Immature natural killer cell (primary cell): Measurements from ENCODE around the gene TTC9C. TPM values are rescaled to one million over a fixed set of nuclear protein-coding genes. Genes with fewer than 3 reads are reported as not detected.

Source experiments
- DNase-seq, 3 donors: peaks; one replicate each; pipeline ENCODE4 v3.0.0; 2022; ENCODE audit warnings: mixed read lengths in 1 of 3
- H3K27ac Mint-ChIP-seq, 6 donors: one replicate each; pipeline ENCODE4 v1.8.0; 2020; ENCODE audit warnings: mixed read lengths in 6 of 6, mild to moderate bottlenecking in 5 of 6, inconsistent platforms in 4 of 6, moderate library complexity in 3 of 6
- H3K27me3 Mint-ChIP-seq, 3 donors: one replicate each; pipeline ENCODE4 v1.8.0; 2020 to 2021; ENCODE audit warnings: low read depth in 3 of 3, mild to moderate bottlenecking in 3 of 3, mixed read lengths in 3 of 3, moderate library complexity in 3 of 3, inconsistent platforms in 1 of 3
- H3K36me3 Mint-ChIP-seq, 3 donors: one replicate each; pipeline ENCODE4 v1.8.0; 2020; ENCODE audit warnings: mixed read lengths in 3 of 3, inconsistent platforms in 2 of 3, mild to moderate bottlenecking in 2 of 3
- H3K4me1 Mint-ChIP-seq, 2 donors: one replicate each; pipeline ENCODE4 v1.8.0; 2020; ENCODE audit warnings: inconsistent platforms in 2 of 2, mild to moderate bottlenecking in 2 of 2, mixed read lengths in 2 of 2, moderate library complexity in 1 of 2
- H3K4me3 Mint-ChIP-seq, 5 donors: one replicate each; pipeline ENCODE4 v1.8.0; 2020; ENCODE audit warnings: mild to moderate bottlenecking in 5 of 5, mixed read lengths in 5 of 5, inconsistent platforms in 3 of 5, moderate library complexity in 3 of 5
- H3K9me3 Mint-ChIP-seq, 6 donors: one replicate each; pipeline ENCODE4 v1.8.0; 2020; ENCODE audit warnings: mild to moderate bottlenecking in 6 of 6, mixed read lengths in 6 of 6, inconsistent platforms in 4 of 6, moderate library complexity in 3 of 6
- polyA plus RNA-seq, 3 donors: library from polyadenylated mRNA; unstranded; fragments of 300-500 nt; fragmentation: Illumina TruSeq; gene quantifications; one replicate each; pipeline ENCODE4 v1.2.3, GENCODE V29; 2021

TTC9C gene
- polyA plus RNA-seq, 3 donors from 2014 or later, result 11.2 to 19.0 (median 14.5) TPM

DNA sequence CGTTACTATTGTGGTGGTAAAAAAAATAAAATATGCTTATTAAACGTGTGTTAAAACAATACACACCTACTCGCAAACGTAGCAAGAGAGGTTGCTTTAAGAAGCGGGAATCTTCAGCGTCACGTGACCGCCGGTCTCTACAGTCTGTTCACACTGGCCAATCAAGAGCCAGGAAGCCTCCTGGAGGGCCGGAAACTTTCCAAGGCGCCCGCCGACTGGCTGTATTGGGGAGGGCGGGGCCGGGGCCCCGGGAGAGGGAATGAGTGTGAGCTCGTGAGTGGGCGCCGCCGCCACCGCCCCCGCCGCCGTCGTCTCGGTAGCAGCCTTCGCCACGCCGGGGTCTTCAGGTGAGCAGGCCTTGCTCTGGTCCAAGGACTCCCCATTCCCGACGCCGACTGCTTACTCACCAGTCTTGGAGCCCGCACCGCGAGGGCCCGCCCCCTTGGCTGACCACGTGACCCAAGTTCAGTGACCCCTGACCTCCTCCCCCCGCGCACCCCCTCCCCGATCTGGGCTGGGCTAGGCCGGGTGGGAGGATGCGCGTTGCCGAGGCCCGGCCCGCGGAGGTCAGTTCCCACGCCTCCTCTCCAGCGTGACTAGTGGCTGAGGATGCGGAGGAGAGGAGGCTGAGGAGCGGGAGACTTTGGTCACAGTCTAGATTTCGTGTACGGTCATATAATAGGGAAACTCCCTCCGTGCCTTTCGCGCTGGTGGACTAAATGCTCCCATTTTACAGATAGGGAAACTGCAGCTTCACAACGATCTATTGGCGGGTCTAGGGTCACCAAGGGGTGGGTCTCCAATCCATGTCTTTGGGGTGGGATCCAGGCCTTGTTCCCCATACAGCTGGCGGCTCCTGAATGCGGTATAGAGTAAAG lies 43.1 kb downstream of the TTC9C start, which contains the start of gene TAF6L:
Gene TAF6L (plus strand): TSS at position 253 of the 878 bp plus-strand sequence. CDS start 4,388 bp downstream, outside the sequence.
- Mint-ChIP-seq H3K9me3 (no peaks in the 10 kb centered on the region), H3K4me3 (peak within 1 kb of the TSS; percentile 85 to 98 (median 93)), H3K27me3 (peaks cover 2 to 13% (median 5%) of the 10 kb centered on the region in 3 donors), H3K4me1 (peaks cover 21 to 26% of the 10 kb centered on the region in 2 donors), H3K27ac (peak within 1 kb of the TSS; percentile 94 to 98 (median 96)), H3K36me3 (peaks cover 0 to 5% (median 4%) of the 10 kb centered on the region in 3 donors)
- peak; percentile 89 for DNase-seq

- Mint-ChIP-seq H3K27me3 (peaks cover 0 to 11% (median 5%) of the 10 kb centered on the region in 3 donors), H3K27ac (peak overlapping the region in 1 of 6 donors; percentile 44), H3K4me3 (no peak overlapping the region), H3K36me3 (peaks cover 0 to 9% (median 4%) of the 10 kb centered on the region in 3 donors), H3K4me1 (peaks cover 27 to 33% of the 10 kb centered on the region in 2 donors), H3K9me3 (no peaks in the 10 kb centered on the region)
- no peak for DNase-seq
Observed at GRCh38 chr11:62774407-62774806, 46.1 kb downstream of the TTC9C start.

DNA sequence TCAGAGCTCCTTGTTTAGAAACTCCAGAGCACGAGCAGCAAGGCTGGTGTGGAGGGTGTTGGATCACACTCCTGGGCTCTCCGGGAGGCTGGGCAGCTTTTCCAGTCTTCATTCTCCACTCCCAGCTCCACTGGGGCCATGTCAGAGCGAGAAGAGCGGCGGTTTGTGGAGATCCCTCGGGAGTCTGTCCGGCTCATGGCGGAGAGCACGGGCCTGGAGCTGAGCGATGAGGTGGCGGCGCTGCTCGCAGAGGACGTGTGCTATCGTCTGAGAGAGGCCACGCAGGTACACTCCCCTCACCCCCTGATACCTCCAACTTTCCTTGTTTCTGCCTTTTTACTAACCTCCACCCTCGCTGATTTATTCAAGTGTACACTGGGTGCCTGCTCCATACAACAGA lies 47.4 kb downstream of the TTC9C start:
- Mint-ChIP-seq H3K27ac (peak overlapping the region in 2 of 6 donors; percentile 13 to 54), H3K36me3 (peaks cover 0 to 9% (median 4%) of the 10 kb centered on the region in 3 donors), H3K9me3 (no peaks in the 10 kb centered on the region), H3K4me3 (no peak overlapping the region), H3K27me3 (peaks cover 0 to 10% (median 5%) of the 10 kb centered on the region in 3 donors), H3K4me1 (peaks cover 17 to 21% of the 10 kb centered on the region in 2 donors)
- DNase-seq, result no peak

GRCh38 chr11:62777389-62777788 lies 49.1 kb downstream of the TTC9C start:
- Mint-ChIP-seq H3K27ac (peak overlapping the region; percentile 19 to 78 (median 60)), H3K36me3 (peaks cover 0 to 12% (median 4%) of the 10 kb centered on the region in 3 donors), H3K9me3 (no peaks in the 10 kb centered on the region), H3K27me3 (no peaks in the 10 kb centered on the region), H3K4me3 (peak overlapping the region in 3 of 5 donors; percentile 7 to 63 (median 16)), H3K4me1 (peaks cover 7% of the 10 kb centered on the region in 2 donors)
- DNase-seq, result no peak

DNA sequence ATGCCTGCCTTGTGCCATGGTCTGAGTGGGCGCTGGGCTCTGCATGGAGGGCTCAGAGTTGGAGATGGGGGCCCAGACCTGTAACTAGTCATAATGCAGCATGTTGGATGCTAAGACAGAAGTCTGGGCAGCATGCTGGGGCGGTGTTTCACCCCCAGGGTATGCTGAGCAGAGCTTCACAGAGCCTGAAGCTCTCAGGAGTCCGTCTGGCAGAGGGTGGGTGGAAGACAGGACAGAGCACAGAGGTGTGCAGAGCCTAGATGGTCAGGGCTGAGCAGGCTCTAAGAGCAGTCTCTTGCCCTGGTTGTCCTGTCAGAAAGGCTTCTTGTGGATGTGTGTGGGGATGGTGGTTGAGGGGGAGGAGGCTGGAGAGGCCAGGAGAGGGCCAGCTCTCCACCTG lies 50.2 kb downstream of the TTC9C start:
- Mint-ChIP-seq H3K36me3 (peaks cover 0 to 12% (median 4%) of the 10 kb centered on the region in 3 donors), H3K4me3 (no peak overlapping the region), H3K27me3 (no peaks in the 10 kb centered on the region), H3K9me3 (no peaks in the 10 kb centered on the region), H3K4me1 (peaks cover 7 to 8% of the 10 kb centered on the region in 2 donors), H3K27ac (peak overlapping the region in 1 of 6 donors; percentile 34)
- DNase-seq, result no peak

DNA sequence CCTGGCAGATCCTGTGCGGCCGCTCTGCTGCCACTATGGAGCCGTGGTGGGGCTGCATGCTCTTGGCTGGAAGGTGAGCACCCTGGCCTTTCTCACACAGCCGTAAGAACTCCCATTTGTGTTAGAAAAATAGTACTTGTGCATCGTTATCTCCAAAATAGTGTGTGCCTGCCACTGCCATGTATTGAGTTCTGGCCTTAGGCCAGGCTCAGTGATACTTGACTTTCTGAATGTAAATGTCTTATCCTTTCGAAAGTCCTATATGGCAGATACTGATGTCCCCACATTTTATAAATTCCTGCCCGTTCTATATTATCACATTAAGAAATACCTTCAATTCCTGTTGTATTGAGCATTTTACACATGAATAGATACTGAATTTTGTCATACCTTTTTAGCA lies 54.5 kb downstream of the TTC9C start:
- Mint-ChIP-seq H3K36me3 (peaks cover 0 to 3% (median 0%) of the 10 kb centered on the region in 3 donors), H3K4me3 (no peak overlapping the region), H3K9me3 (no peaks in the 10 kb centered on the region), H3K27me3 (peaks cover 0 to 7% (median 0%) of the 10 kb centered on the region in 3 donors), H3K27ac (no peak overlapping the region), H3K4me1 (peaks cover 19% of the 10 kb centered on the region in 2 donors)
- DNase-seq, result no peak

- peaks cover 46 to 52% of the 10 kb centered on the region in 2 donors for H3K4me1 Mint-ChIP-seq
- peaks cover 0 to 6% (median 0%) of the 10 kb centered on the region in 3 donors for H3K36me3 Mint-ChIP-seq
- H3K9me3 Mint-ChIP-seq, result no peaks in the 10 kb centered on the region
- peaks cover 0 to 7% (median 0%) of the 10 kb centered on the region in 3 donors for H3K27me3 Mint-ChIP-seq
- peak overlapping the region; percentile 92 to 96 (median 95) for H3K27ac Mint-ChIP-seq
- H3K4me3 Mint-ChIP-seq, result peak overlapping the region; percentile 84 to 87 (median 86)
- DNase-seq, result peak; percentile 86 to 88 (median 87)
Observed at GRCh38 chr11:62786318-62787004, 58.2 kb downstream of the TTC9C start.

DNA sequence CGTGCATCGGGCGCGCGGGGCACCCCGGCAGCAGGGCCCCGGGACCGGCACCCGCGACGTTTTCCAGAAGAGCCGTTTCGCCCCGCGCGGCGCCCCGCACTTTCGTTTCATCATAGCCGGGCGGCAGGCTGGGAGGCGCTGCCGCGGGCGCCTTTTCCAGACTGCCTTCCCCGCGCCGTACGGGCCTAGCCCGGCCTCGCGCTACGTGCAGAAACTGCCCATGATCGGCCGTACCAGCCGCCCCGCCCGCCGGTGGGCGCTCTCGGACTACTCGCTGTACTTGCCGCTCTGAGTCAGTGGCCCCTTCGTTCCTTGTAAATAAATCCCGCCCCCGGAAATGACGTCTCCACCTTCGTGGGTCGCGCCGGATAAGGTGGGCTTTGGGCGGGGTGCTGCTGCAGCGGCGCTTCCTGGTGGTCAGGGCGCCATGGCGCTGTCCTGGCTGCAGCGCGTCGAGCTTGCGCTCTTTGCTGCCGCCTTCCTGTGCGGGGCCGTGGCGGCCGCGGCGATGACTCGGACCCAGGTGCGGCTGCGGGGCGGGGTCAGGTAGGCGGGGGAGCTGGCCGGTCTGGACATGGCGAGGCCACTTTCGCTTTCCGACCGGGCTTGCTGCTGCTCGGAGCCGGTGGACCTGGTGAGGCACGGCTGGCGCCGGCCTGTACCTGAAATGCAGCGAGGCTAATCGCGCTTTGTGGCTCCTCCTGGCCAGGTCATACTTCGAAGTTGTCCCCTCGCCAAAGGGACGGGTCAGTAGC lies 58.9 kb downstream of the TTC9C start, which contains the start of gene TMEM179B:
Gene TMEM179B (plus strand): TSS at position 398 of the 755 bp plus-strand sequence. CDS start 30 bp downstream, at position 428.
- DNase-seq, result peak; percentile 99
- Mint-ChIP-seq H3K27me3 (peaks cover 0 to 7% (median 4%) of the 10 kb centered on the region in 3 donors), H3K4me3 (peak within 1 kb of the TSS; percentile 93 to 96 (median 95)), H3K36me3 (peaks cover 0 to 8% (median 0%) of the 10 kb centered on the region in 3 donors), H3K27ac (peak within 1 kb of the TSS; percentile 95 to 96 (median 96)), H3K9me3 (no peaks in the 10 kb centered on the region), H3K4me1 (peaks cover 50 to 58% of the 10 kb centered on the region in 2 donors)

Other genes starting within 250 kb of the TTC9C start
- gene AHNAK, start 181.7 kb upstream of the TTC9C start, polyA plus RNA-seq, result 100 to 1,000 TPM in 1 of 3 donors, 10 to 100 TPM in 2; 45.0 to 217 (median 57.2) TPM
- 100 to 1,000 TPM; 628 to 849 (median 821) TPM for gene EEF1G, start 154.6 kb upstream of the TTC9C start, polyA plus RNA-seq
- gene TUT1, start 137.0 kb upstream of the TTC9C start, polyA plus RNA-seq, result 10 to 100 TPM in 2 of 3 donors, 1 to 10 TPM in 1; 7.3 to 16.2 (median 12.5) TPM
- gene MTA2, start 126.6 kb upstream of the TTC9C start, polyA plus RNA-seq, result 10 to 100 TPM in 2 of 3 donors, 1 to 10 TPM in 1; 9.7 to 48.4 (median 22.4) TPM
- gene EML3, start 115.7 kb upstream of the TTC9C start, polyA plus RNA-seq, result 10 to 100 TPM; 15.9 to 25.8 (median 17.9) TPM
- gene ROM1, start 115.2 kb upstream of the TTC9C start, polyA plus RNA-seq, result 1 to 10 TPM in 2 of 3 donors, under 1 TPM in 1; 0.17 to 2.1 (median 1.6) TPM
- 10 to 100 TPM; 35.5 to 54.1 (median 49.7) TPM for gene B3GAT3, start 106.5 kb upstream of the TTC9C start, polyA plus RNA-seq
- gene GANAB, start 81.9 kb upstream of the TTC9C start, polyA plus RNA-seq, result 100 to 1,000 TPM; 135 to 246 (median 167) TPM
- 10 to 100 TPM; 19.1 to 43.9 (median 22.4) TPM for gene INTS5, start 75.2 kb upstream of the TTC9C start, polyA plus RNA-seq
- gene C11orf98, start 63.3 kb upstream of the TTC9C start, polyA plus RNA-seq, result 100 to 1,000 TPM; 125 to 152 (median 136) TPM
- 1 to 10 TPM in 2 of 3 donors, not detected in 1; 2.1 to 4.4 TPM for gene CSKMT, start 63.2 kb upstream of the TTC9C start, polyA plus RNA-seq
- gene UQCC3, start 56.8 kb upstream of the TTC9C start, polyA plus RNA-seq, result 10 to 100 TPM; 13.9 to 18.0 (median 14.0) TPM
- 10 to 100 TPM in 1 of 3 donors, 1 to 10 TPM in 2; 6.3 to 11.4 (median 6.5) TPM for gene LBHD1, start 56.2 kb upstream of the TTC9C start, polyA plus RNA-seq
- 100 to 1,000 TPM in 2 of 3 donors, 10 to 100 TPM in 1; 93.1 to 152 (median 152) TPM for gene UBXN1, start 49.4 kb upstream of the TTC9C start, polyA plus RNA-seq
- not detected for gene LRRN4CL, start 39.0 kb upstream of the TTC9C start, polyA plus RNA-seq
- 10 to 100 TPM; 52.5 to 54.1 (median 53.6) TPM for gene BSCL2, start 21.1 kb upstream of the TTC9C start, polyA plus RNA-seq
- gene GNG3, start 20.8 kb upstream of the TTC9C start, polyA plus RNA-seq, result not detected
- gene HNRNPUL2, start 1.0 kb upstream of the TTC9C start, polyA plus RNA-seq, result 1 to 10 TPM in 2 of 3 donors, under 1 TPM in 1; 0.97 to 4.8 (median 1.1) TPM
- gene ZBTB3, start 25.7 kb downstream of the TTC9C start, polyA plus RNA-seq, result 10 to 100 TPM in 1 of 3 donors, 1 to 10 TPM in 2; 4.1 to 14.2 (median 5.5) TPM
- 100 to 1,000 TPM; 397 to 564 (median 472) TPM for gene POLR2G, start 33.1 kb downstream of the TTC9C start, polyA plus RNA-seq
- gene TAF6L, start 42.9 kb downstream of the TTC9C start, polyA plus RNA-seq, result 1 to 10 TPM; 3.8 to 9.6 (median 7.3) TPM
- gene TMEM179B, start 58.9 kb downstream of the TTC9C start, polyA plus RNA-seq, result 100 to 1,000 TPM; 162 to 290 (median 174) TPM
- 10 to 100 TPM; 47.9 to 69.7 (median 63.2) TPM for gene TMEM223, start 63.5 kb downstream of the TTC9C start, polyA plus RNA-seq
- 10 to 100 TPM; 42.9 to 73.3 (median 66.0) TPM for gene NXF1, start 77.0 kb downstream of the TTC9C start, polyA plus RNA-seq
- gene STX5, start 103.6 kb downstream of the TTC9C start, polyA plus RNA-seq, result 10 to 100 TPM; 46.9 to 47.7 (median 47.6) TPM
- 1 to 10 TPM in 2 of 3 donors, not detected in 1; 2.0 to 3.1 TPM for gene TEX54, start 104.4 kb downstream of the TTC9C start, polyA plus RNA-seq
- 10 to 100 TPM; 28.8 to 39.0 (median 31.9) TPM for gene WDR74, start 111.1 kb downstream of the TTC9C start, polyA plus RNA-seq
- 100 to 1,000 TPM; 134 to 162 (median 156) TPM for gene SLC3A2, start 152.4 kb downstream of the TTC9C start, polyA plus RNA-seq
- gene CHRM1, start 192.9 kb downstream of the TTC9C start, polyA plus RNA-seq, result not detected